Measurements from ENCODE around the gene BPIFA2.

Gene BPIFA2

GRCh38 chr20:33209789-33210188 is 41.8 kb downstream of the BPIFA2 start:
- Histone ChIP-seq H3K79me2 (ENCODE audit: insufficient read depth, low read length) (no peaks in the 10 kb centered on the region), H3K4me3 (ENCODE audit: low read length, poor library complexity, severe bottlenecking) (no peak overlapping the region), H3K9me3 (ENCODE audit: insufficient read depth, low read depth, low read length) (no peaks in the 10 kb centered on the region), H3K4me1 (ENCODE audit: insufficient read depth, low read length, poor library complexity, severe bottlenecking) (no peaks in the 10 kb centered on the region), H3K36me3 (ENCODE audit: insufficient read depth, low read length) (no peaks in the 10 kb centered on the region), H4K20me1 (ENCODE audit: insufficient read depth, low read length, poor library complexity, severe bottlenecking) (no peaks in the 10 kb centered on the region), H2AFZ (ENCODE audit: low read length) (no peak overlapping the region), H3F3A (ENCODE audit: low read depth) (no peaks in the 10 kb centered on the region), H3K27me3 (ENCODE audit: insufficient read depth, low read length, poor library complexity, severe bottlenecking) (no peaks in the 10 kb centered on the region), H3K4me2 (ENCODE audit: low read depth, low read length, poor library complexity, severe bottlenecking) (no peak overlapping the region), H3K9ac (ENCODE audit: low read depth, low read length, poor library complexity, severe bottlenecking) (no peak overlapping the region), H3K9me2 (replicated peaks; ENCODE audit: low read depth, low read length) (no peaks in the 10 kb centered on the region)
- TF ChIP-seq, protein P1, sequence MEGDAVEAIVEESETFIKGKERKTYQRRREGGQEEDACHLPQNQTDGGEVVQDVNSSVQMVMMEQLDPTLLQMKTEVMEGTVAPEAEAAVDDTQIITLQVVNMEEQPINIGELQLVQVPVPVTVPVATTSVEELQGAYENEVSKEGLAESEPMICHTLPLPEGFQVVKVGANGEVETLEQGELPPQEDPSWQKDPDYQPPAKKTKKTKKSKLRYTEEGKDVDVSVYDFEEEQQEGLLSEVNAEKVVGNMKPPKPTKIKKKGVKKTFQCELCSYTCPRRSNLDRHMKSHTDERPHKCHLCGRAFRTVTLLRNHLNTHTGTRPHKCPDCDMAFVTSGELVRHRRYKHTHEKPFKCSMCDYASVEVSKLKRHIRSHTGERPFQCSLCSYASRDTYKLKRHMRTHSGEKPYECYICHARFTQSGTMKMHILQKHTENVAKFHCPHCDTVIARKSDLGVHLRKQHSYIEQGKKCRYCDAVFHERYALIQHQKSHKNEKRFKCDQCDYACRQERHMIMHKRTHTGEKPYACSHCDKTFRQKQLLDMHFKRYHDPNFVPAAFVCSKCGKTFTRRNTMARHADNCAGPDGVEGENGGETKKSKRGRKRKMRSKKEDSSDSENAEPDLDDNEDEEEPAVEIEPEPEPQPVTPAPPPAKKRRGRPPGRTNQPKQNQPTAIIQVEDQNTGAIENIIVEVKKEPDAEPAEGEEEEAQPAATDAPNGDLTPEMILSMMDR (conservative IDR thresholded peaks at IDR 0.05; ENCODE audit: low read length), result no peak
- no peak for TF ChIP-seq EZH2phosphoT487 (IDR thresholded peaks at IDR 0.05; ENCODE audit: borderline replicate concordance)

DNA sequence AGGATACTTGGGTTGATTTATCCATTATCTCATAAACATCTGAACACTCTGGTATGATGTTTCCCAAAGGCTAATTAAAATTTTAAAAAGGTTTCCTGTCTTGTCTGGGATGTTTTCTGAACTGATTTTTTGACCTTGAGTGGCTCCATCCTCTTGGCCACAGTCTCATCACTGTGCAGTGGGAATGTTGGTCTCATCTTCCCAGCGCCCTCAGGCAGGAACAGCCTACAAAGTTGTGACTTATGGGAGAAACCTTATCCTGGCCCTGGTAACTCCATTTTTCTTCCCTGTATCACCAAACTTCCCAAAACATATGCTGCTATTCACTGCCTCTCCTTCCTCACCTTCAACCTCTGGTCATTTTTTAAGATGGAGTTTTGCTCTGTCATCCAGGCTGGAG is 42.4 kb downstream of the BPIFA2 start:
- no peak overlapping the region for H3K9ac ChIP-seq (ENCODE audit: low read depth, low read length, poor library complexity, severe bottlenecking)
- H3F3A ChIP-seq (ENCODE audit: low read depth), result no peaks in the 10 kb centered on the region
- no peaks in the 10 kb centered on the region for H3K79me2 ChIP-seq (ENCODE audit: insufficient read depth, low read length)
- no peak for TF ChIP-seq EZH2phosphoT487 (IDR thresholded peaks at IDR 0.05; ENCODE audit: borderline replicate concordance)
- TF ChIP-seq, protein P1 (conservative IDR thresholded peaks at IDR 0.05; ENCODE audit: low read length), result no peak
- H3K36me3 ChIP-seq (ENCODE audit: insufficient read depth, low read length), result no peaks in the 10 kb centered on the region
- H3K4me3 ChIP-seq (ENCODE audit: low read length, poor library complexity, severe bottlenecking), result no peak overlapping the region
- no peaks in the 10 kb centered on the region for H3K4me1 ChIP-seq (ENCODE audit: insufficient read depth, low read length, poor library complexity, severe bottlenecking)
- no peaks in the 10 kb centered on the region for H3K9me3 ChIP-seq (ENCODE audit: insufficient read depth, low read depth, low read length)
- H3K9me2 ChIP-seq (replicated peaks; ENCODE audit: low read depth, low read length), result no peaks in the 10 kb centered on the region
- H3K4me2 ChIP-seq (ENCODE audit: low read depth, low read length, poor library complexity, severe bottlenecking), result no peak overlapping the region
- no peaks in the 10 kb centered on the region for H3K27me3 ChIP-seq (ENCODE audit: insufficient read depth, low read length, poor library complexity, severe bottlenecking)
- no peak overlapping the region for H2AFZ ChIP-seq (ENCODE audit: low read length)
- no peaks in the 10 kb centered on the region for H4K20me1 ChIP-seq (ENCODE audit: insufficient read depth, low read length, poor library complexity, severe bottlenecking)

DNA sequence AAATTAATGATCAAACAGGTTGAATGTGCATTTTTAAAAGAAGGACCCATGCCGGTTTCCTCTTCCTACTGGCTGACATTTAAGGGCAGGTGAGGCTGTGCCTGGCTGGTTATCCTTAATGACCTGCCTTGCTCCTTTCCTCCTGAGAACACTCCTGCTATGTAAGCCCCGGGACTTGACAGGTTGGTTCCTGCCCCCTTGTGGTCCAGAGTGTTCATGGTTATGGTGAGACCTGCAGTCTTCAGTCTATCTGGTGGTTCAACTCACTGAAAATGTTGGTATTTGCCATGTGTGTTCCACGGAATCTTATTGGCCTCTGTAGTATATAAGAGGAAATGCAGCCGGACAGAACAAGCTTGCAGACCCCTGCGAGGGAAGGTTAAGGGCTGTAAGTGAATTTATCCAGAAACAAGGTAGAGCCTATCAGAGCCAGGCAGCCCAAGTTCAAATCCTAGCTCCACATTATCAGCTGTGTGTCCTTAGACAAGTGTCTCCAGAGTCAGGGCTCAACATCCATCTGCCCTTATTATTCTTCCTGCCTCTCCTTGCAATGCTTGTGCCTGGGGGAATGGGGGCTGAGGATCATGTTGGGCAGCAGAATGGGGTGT is 44.0 kb downstream of the BPIFA2 start:
- H3K4me1 ChIP-seq (ENCODE audit: insufficient read depth, low read length, poor library complexity, severe bottlenecking), result no peaks in the 10 kb centered on the region
- no peaks in the 10 kb centered on the region for H3F3A ChIP-seq (ENCODE audit: low read depth)
- H3K4me2 ChIP-seq (ENCODE audit: low read depth, low read length, poor library complexity, severe bottlenecking), result no peak overlapping the region
- H3K4me3 ChIP-seq (ENCODE audit: low read length, poor library complexity, severe bottlenecking), result no peak overlapping the region
- no peaks in the 10 kb centered on the region for H3K79me2 ChIP-seq (ENCODE audit: insufficient read depth, low read length)
- no peaks in the 10 kb centered on the region for H4K20me1 ChIP-seq (ENCODE audit: insufficient read depth, low read length, poor library complexity, severe bottlenecking)
- no peaks in the 10 kb centered on the region for H3K9me3 ChIP-seq (ENCODE audit: insufficient read depth, low read depth, low read length)
- no peak overlapping the region for H2AFZ ChIP-seq (ENCODE audit: low read length)
- no peak overlapping the region for H3K9ac ChIP-seq (ENCODE audit: low read depth, low read length, poor library complexity, severe bottlenecking)
- no peaks in the 10 kb centered on the region for H3K27me3 ChIP-seq (ENCODE audit: insufficient read depth, low read length, poor library complexity, severe bottlenecking)
- TF ChIP-seq, protein P1 (conservative IDR thresholded peaks at IDR 0.05; ENCODE audit: low read length), result peak; percentile 59
- TF ChIP-seq EZH2phosphoT487 (IDR thresholded peaks at IDR 0.05; ENCODE audit: borderline replicate concordance), result no peak
- H3K9me2 ChIP-seq (replicated peaks; ENCODE audit: low read depth, low read length), result no peaks in the 10 kb centered on the region
- no peaks in the 10 kb centered on the region for H3K36me3 ChIP-seq (ENCODE audit: insufficient read depth, low read length)

Data from Loucy (cell line).